ENCODE data around the gene ENAH. TPM values are rescaled to one million over a fixed set of nuclear protein-coding genes. Genes with fewer than 3 reads are reported as not detected.
A peak's percentile ranks its signal among the peaks of the same experiment; 100 is the strongest.
"Not testable (repeated sequence)": the region's sequence is repeated elsewhere in the genome, so short reads cannot be mapped to it uniquely, and the experiment has no call there.

Gene ENAH
- total and polyA plus RNA-seq, 2 donors (not counting 1 experiment from before 2014, with no cell fraction given): 1.3 to 1.6 TPM

DNA sequence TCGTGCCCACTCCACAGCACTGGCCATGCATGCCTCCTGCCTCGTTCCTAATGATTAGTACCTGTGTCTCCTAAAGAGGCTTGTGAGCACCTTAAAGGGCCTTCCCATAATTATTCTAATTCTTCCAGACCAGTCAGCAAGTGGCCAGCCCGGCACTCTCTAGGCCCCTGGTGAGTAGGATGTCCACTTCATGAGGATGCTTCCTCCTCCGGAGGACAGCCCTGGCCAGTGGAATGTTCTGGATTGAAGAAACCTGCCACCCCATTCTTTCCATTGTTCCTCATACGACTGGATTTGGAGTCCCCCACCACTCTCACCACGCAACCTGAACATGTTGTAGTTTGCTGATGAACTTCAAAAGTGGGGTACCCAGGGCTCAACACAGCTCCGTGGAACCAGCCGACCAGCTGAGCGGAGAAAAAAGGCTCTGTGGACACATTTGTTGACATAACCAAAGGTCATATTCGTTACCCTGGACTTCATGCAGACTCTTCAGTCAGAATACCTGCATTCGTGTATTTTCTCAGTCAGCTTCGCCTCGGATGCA is 178.4 kb downstream of the ENAH start:
- DNase-seq (no peak), ATAC-seq (ENCODE audit: low read depth) (no peak)
- Histone ChIP-seq H3K27ac (ENCODE audit: low read length in 2 of 2) (no peak overlapping the region), H4K20me1 (ENCODE audit: control insufficient read depth, insufficient read depth, low read length, poor library complexity, severe bottlenecking) (no peaks in the 10 kb centered on the region), H3K4me2 (replicated peaks; ENCODE audit: low read depth, low read length, poor library complexity, severe bottlenecking) (peak overlapping the region; percentile 65), H3K4me1 (ENCODE audit: control insufficient read depth in 2 of 2, insufficient read depth in 2 of 2, low read length in 2 of 2) (peaks cover 26 to 37% of the 10 kb centered on the region in 2 donors), H2AFZ (ENCODE audit: insufficient read depth, low read depth, low read length, poor library complexity, severe bottlenecking) (peak overlapping the region; percentile 75), H3K79me2 (ENCODE audit: control insufficient read depth, insufficient read depth, low read length) (no peaks in the 10 kb centered on the region), H3K36me3 (replicated peaks in 1 of 2; ENCODE audit: control extremely low read depth in 1 of 2, control insufficient read depth in 1 of 2, extremely low read depth in 1 of 2, insufficient read depth in 2 of 2, low read length in 1 of 2) (no peaks in the 10 kb centered on the region), H3K9me3 (ENCODE audit: control extremely low read depth in 1 of 3, control insufficient read depth in 2 of 3, insufficient read depth in 1 of 3, low read length in 2 of 3) (peaks cover 0 to 5% (median 0%) of the 10 kb centered on the region in 3 donors), H3K27me3 (replicated peaks in 1 of 4; ENCODE audit: control extremely low read depth in 1 of 4, control insufficient read depth in 3 of 4, insufficient read depth in 4 of 4, low read length in 3 of 4) (no peaks in the 10 kb centered on the region), H3K9ac (ENCODE audit: low read length) (no peak overlapping the region), H3K4me3 (ENCODE audit: control extremely low read depth in 1 of 5, extremely low read depth in 1 of 5, insufficient read depth in 1 of 5, low read depth in 2 of 5, low read length in 4 of 5) (no peak overlapping the region)
- TF ChIP-seq EZH2 (IDR thresholded peaks at IDR 0.05; ENCODE audit: borderline replicate concordance, insufficient read depth, low read depth, low read length, poor library complexity, severe bottlenecking): no peak
- TF ChIP-seq, protein P1, sequence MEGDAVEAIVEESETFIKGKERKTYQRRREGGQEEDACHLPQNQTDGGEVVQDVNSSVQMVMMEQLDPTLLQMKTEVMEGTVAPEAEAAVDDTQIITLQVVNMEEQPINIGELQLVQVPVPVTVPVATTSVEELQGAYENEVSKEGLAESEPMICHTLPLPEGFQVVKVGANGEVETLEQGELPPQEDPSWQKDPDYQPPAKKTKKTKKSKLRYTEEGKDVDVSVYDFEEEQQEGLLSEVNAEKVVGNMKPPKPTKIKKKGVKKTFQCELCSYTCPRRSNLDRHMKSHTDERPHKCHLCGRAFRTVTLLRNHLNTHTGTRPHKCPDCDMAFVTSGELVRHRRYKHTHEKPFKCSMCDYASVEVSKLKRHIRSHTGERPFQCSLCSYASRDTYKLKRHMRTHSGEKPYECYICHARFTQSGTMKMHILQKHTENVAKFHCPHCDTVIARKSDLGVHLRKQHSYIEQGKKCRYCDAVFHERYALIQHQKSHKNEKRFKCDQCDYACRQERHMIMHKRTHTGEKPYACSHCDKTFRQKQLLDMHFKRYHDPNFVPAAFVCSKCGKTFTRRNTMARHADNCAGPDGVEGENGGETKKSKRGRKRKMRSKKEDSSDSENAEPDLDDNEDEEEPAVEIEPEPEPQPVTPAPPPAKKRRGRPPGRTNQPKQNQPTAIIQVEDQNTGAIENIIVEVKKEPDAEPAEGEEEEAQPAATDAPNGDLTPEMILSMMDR (IDR thresholded peaks at IDR 0.05): no peak
- ChIA-PET POLR2A (no interaction called here), CTCF (interaction anchor here (0.5 to 7.1 kb wide), 31 partner anchors 9 to 930 kb away, joined by 3 to 86 read pairs (median 4); partner anchors contain the start of genes ENAH and SRP9)
- H3K27me3 Mint-ChIP-seq: no peaks in the 10 kb centered on the region
- no peaks in the 10 kb centered on the region for H3K9me3 Mint-ChIP-seq (ENCODE audit: insufficient read depth)
- H3K27ac Mint-ChIP-seq: no peak overlapping the region
- intact Hi-C loops (cut with micrococcal nuclease): loop anchor here (2.0 kb wide), 2 partner anchors 46 to 302 kb away; partner anchors contain the start of genes LBR and SRP9
- WGBS (ENCODE audit: insufficient coverage): 56% methylated on average over 11 of the region's 13 CpGs
- peaks cover 33% of the 10 kb centered on the region for H3K4me1 Mint-ChIP-seq
- no peak overlapping the region for H3K4me3 Mint-ChIP-seq

DNA sequence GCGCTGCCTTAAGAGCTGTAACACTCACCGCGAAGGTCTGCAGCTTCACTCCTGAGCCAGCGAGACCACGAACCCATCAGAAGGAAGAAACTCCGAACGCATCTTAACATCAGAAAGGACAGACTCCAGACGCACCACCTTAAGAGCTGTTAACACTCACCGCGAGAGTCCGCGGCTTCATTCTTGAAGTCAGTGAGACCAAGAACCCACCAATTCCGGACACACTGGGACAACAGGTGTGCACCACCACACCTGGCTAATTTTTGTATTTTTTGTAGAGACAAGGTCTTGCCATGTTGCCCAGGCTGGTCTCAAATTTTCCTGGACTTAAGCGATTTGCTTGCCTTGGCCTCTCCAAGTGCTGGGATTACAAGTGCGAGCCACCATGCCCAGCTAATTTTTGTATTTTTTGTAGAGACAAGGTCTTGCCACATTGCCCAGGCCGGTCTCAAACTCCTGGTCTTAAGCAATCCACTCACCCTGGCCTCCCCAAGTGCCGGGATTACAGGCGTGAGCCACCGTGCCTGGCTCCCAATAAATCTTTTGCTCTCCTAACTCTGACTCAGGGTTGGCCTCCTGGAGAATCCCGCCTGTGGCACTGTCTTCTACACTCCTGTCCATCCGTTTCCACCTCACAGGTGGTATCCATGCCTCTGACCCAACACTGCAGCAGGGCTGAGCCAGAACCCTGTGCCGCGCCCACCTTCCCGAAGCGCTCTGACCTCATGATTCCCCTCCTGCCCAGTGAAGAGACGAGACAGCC is 179.1 kb downstream of the ENAH start:
- H2AFZ ChIP-seq (ENCODE audit: insufficient read depth, low read depth, low read length, poor library complexity, severe bottlenecking); H3K4me3 ChIP-seq (ENCODE audit: control extremely low read depth in 1 of 5, extremely low read depth in 1 of 5, insufficient read depth in 1 of 5, low read depth in 2 of 5, low read length in 4 of 5); H3K4me2 ChIP-seq (replicated peaks; ENCODE audit: low read depth, low read length, poor library complexity, severe bottlenecking); H3K79me2 ChIP-seq (ENCODE audit: control insufficient read depth, insufficient read depth, low read length); H3K9ac ChIP-seq (ENCODE audit: low read length); ATAC-seq (ENCODE audit: low read depth); H3K9me3 ChIP-seq (ENCODE audit: control extremely low read depth in 1 of 3, control insufficient read depth in 2 of 3, insufficient read depth in 1 of 3, low read length in 2 of 3); H3K4me3 Mint-ChIP-seq; DNase-seq; H4K20me1 ChIP-seq (ENCODE audit: control insufficient read depth, insufficient read depth, low read length, poor library complexity, severe bottlenecking); H3K27ac ChIP-seq (ENCODE audit: low read length in 2 of 2); POLR2A ChIA-PET; H3K27ac Mint-ChIP-seq; H3K36me3 ChIP-seq (replicated peaks in 1 of 2; ENCODE audit: control extremely low read depth in 1 of 2, control insufficient read depth in 1 of 2, extremely low read depth in 1 of 2, insufficient read depth in 2 of 2, low read length in 1 of 2); H3K27me3 ChIP-seq (replicated peaks in 1 of 4; ENCODE audit: control extremely low read depth in 1 of 4, control insufficient read depth in 3 of 4, insufficient read depth in 4 of 4, low read length in 3 of 4); H3K27me3 Mint-ChIP-seq; H3K9me3 Mint-ChIP-seq (ENCODE audit: insufficient read depth): not testable (repeated sequence)
- peaks cover 20 to 35% of the 10 kb centered on the region in 2 donors for H3K4me1 ChIP-seq (ENCODE audit: control insufficient read depth in 2 of 2, insufficient read depth in 2 of 2, low read length in 2 of 2)
- peaks cover 32% of the 10 kb centered on the region for H3K4me1 Mint-ChIP-seq
- WGBS (ENCODE audit: insufficient coverage): 91% methylated on average over 24 of the region's 26 CpGs
- intact Hi-C loops (cut with micrococcal nuclease): loop anchor here (2.0 kb wide), 2 partner anchors 45 to 303 kb away; partner anchors contain the start of genes LBR and SRP9
- CTCF ChIA-PET: interaction anchor here (0.5 to 7.1 kb wide), 28 partner anchors 9 to 931 kb away, joined by 3 to 86 read pairs (median 4); partner anchors contain the start of gene SRP9

DNA sequence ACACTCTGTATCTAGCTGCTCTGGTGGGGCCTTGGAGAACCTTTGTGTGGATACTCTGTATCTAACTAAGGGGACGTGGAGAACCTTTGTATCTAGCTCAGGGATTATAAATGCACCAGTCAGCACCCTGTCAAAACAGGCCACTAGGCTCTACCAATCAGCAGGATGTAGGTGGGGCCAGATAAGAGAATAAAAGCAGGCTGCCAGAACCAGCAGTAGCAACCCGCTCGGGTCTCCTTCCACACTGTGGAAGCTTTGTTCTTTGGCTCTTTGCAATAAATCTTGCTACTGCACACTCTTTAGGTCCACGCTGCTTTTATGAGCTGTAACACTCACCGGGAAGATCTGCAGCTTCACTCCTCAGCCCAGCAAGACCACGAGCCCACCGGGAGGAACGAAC is 179.7 kb downstream of the ENAH start:
- H3K4me3 Mint-ChIP-seq; H3K9me3 ChIP-seq (ENCODE audit: control extremely low read depth in 1 of 3, control insufficient read depth in 2 of 3, insufficient read depth in 1 of 3, low read length in 2 of 3); H3K79me2 ChIP-seq (ENCODE audit: control insufficient read depth, insufficient read depth, low read length); ATAC-seq (ENCODE audit: low read depth); H3K9me3 Mint-ChIP-seq (ENCODE audit: insufficient read depth); H4K20me1 ChIP-seq (ENCODE audit: control insufficient read depth, insufficient read depth, low read length, poor library complexity, severe bottlenecking); H3K27ac Mint-ChIP-seq; H3K36me3 ChIP-seq (replicated peaks in 1 of 2; ENCODE audit: control extremely low read depth in 1 of 2, control insufficient read depth in 1 of 2, extremely low read depth in 1 of 2, insufficient read depth in 2 of 2, low read length in 1 of 2); POLR2A ChIA-PET; H3K4me3 ChIP-seq (ENCODE audit: control extremely low read depth in 1 of 5, extremely low read depth in 1 of 5, insufficient read depth in 1 of 5, low read depth in 2 of 5, low read length in 4 of 5); H3K27me3 Mint-ChIP-seq; H2AFZ ChIP-seq (ENCODE audit: insufficient read depth, low read depth, low read length, poor library complexity, severe bottlenecking); DNase-seq; H3K9ac ChIP-seq (ENCODE audit: low read length); intact Hi-C loops (cut with micrococcal nuclease); H3K27me3 ChIP-seq (replicated peaks in 1 of 4; ENCODE audit: control extremely low read depth in 1 of 4, control insufficient read depth in 3 of 4, insufficient read depth in 4 of 4, low read length in 3 of 4); H3K27ac ChIP-seq (ENCODE audit: low read length in 2 of 2); H3K4me2 ChIP-seq (replicated peaks; ENCODE audit: low read depth, low read length, poor library complexity, severe bottlenecking): not testable (repeated sequence)
- peaks cover 20 to 35% of the 10 kb centered on the region in 2 donors for H3K4me1 ChIP-seq (ENCODE audit: control insufficient read depth in 2 of 2, insufficient read depth in 2 of 2, low read length in 2 of 2)
- CTCF ChIA-PET: interaction anchor here (0.9 to 7.1 kb wide), 17 partner anchors 9 to 653 kb away, joined by 3 to 86 read pairs (median 6); partner anchors contain the start of gene SRP9
- H3K4me1 Mint-ChIP-seq: peaks cover 34% of the 10 kb centered on the region
- 80% methylated on average over 5 of the region's 8 CpGs for WGBS (ENCODE audit: insufficient coverage)

Measured in B cell (primary cell).